Measurements from ENCODE around the gene CTDSPL2. TPM values are rescaled to one million over a fixed set of nuclear protein-coding genes. Genes with fewer than 3 reads are reported as not detected.
A peak's percentile ranks its signal among the peaks of the same experiment; 100 is the strongest.

Gene CTDSPL2
- total and polyA plus RNA-seq, 2 of the 8 experiments (the other 6 are each of a cell fraction or from before 2014, with no cell fraction given), result 25.2 to 64.7 TPM

DNA sequence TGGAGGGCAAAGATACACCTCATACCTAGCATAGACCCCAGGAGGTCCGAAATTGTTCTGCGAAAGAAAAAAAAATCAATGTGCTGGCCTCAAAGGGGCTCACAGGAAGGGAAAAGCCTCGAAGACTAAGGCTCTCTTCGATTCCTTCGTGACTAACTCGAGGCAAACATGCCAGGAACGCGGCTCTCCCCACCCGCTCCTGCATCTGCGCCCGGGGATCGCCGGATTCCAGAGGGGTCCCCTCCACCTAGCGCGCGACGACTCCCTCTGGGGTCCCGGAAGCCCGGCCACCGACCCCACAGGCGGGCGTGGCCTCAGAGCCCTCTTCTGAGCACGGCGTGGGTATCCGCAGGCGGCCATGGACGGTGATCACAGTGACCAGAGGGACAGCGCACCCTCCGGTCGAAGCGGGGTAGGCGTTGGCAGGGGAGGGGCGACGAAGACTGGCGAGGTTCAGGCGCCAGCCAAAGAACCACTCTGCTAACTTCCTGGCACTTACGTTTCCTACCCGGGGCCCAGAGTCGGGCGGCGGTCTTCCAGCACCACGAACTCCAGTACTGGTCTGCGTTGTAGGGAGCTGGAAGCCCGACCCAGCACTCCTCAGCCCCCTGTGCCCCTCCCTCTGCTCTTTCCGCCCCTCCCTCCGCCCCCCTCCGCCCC is 109.0 kb downstream of the CTDSPL2 start (continued):
- no peak for TF ChIP-seq CBX8 (IDR thresholded peaks at IDR 0.05; ENCODE audit: borderline replicate concordance, low read depth, low read length)
- no peak for TF ChIP-seq SIN3A (conservative IDR thresholded peaks at IDR 0.05 in 1 of 2, IDR thresholded peaks at IDR 0.05 in 1 of 2; ENCODE audit: low read depth in 1 of 2, low read length in 2 of 2)
- TF ChIP-seq POLR2AphosphoS5 (IDR thresholded peaks at IDR 0.05; ENCODE audit: low read depth, low read length), result peak; percentile 81
- no peak for TF ChIP-seq CHD1 (IDR thresholded peaks at IDR 0.05; ENCODE audit: low read depth, low read length)
- TF ChIP-seq GTF2F1 (IDR thresholded peaks at IDR 0.05; ENCODE audit: borderline replicate concordance, low read depth, low read length), result no peak
- TF ChIP-seq CREB1 (IDR thresholded peaks at IDR 0.05), result no peak
- peak; percentile 82 to 93; a peak in 2 of 3 replicates for TF ChIP-seq POLR2A (IDR thresholded peaks at IDR 0.05; ENCODE audit: control extremely low read depth in 1 of 2, low read depth in 2 of 2, low read length in 2 of 2)
- no peak for TF ChIP-seq RFX5 (IDR thresholded peaks at IDR 0.05; ENCODE audit: borderline replicate concordance, low read depth, low read length)
- TF ChIP-seq EZH2 (IDR thresholded peaks at IDR 0.05; ENCODE audit: low read depth, low read length, severe bottlenecking), result no peak
- no peak for TF ChIP-seq BRCA1 (IDR thresholded peaks at IDR 0.05; ENCODE audit: low read depth, low read length)
- TF ChIP-seq PHF8 (conservative IDR thresholded peaks at IDR 0.05; ENCODE audit: low read depth, low read length), result peak; percentile 67
- TF ChIP-seq, protein P1, sequence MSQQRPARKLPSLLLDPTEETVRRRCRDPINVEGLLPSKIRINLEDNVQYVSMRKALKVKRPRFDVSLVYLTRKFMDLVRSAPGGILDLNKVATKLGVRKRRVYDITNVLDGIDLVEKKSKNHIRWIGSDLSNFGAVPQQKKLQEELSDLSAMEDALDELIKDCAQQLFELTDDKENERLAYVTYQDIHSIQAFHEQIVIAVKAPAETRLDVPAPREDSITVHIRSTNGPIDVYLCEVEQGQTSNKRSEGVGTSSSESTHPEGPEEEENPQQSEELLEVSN (IDR thresholded peaks at IDR 0.05), result peak; percentile 59; the same call in 1 of the 2 replicates
- peak in 1 of 2 experiments; percentile 21; a peak in 2 of 4 replicates for TF ChIP-seq HDAC2 (IDR thresholded peaks at IDR 0.05; ENCODE audit: borderline replicate concordance in 1 of 2, low read depth in 2 of 2, low read length in 2 of 2)
- peak; percentile 91 for TF ChIP-seq KDM4A (IDR thresholded peaks at IDR 0.05; ENCODE audit: low read depth, low read length, severe bottlenecking)
- no peak for TF ChIP-seq MAFK (IDR thresholded peaks at IDR 0.05; ENCODE audit: low read depth, low read length)
- no peak for TF ChIP-seq TCF12 (IDR thresholded peaks at IDR 0.05; ENCODE audit: low read depth, low read length)
- no peak for TF ChIP-seq SUZ12 (IDR thresholded peaks at IDR 0.05; ENCODE audit: low read length)
- TF ChIP-seq GABPA (IDR thresholded peaks at IDR 0.05; ENCODE audit: borderline replicate concordance, insufficient read depth, low read length), result no peak
- no peak for TF ChIP-seq JUN (IDR thresholded peaks at IDR 0.05; ENCODE audit: low read depth, low read length)
- no peak for TF ChIP-seq NANOG (IDR thresholded peaks at IDR 0.05; ENCODE audit: insufficient read depth, low read depth, low read length, poor library complexity, severe bottlenecking)
- TF ChIP-seq POU5F1 (IDR thresholded peaks at IDR 0.05; ENCODE audit: low read depth, low read length), result no peak
- no peak for TF ChIP-seq EGR1 (IDR thresholded peaks at IDR 0.05; ENCODE audit: borderline replicate concordance, low read depth, low read length)
- no peak; the same call in 1 of the 2 replicates for TF ChIP-seq RBBP5 (IDR thresholded peaks at IDR 0.05; ENCODE audit: borderline replicate concordance, low read depth, low read length)
- no peak for TF ChIP-seq TEAD4 (IDR thresholded peaks at IDR 0.05; ENCODE audit: low read depth, low read length)
- TF ChIP-seq TBP (IDR thresholded peaks at IDR 0.05; ENCODE audit: low read depth, low read length), result no peak; the same call in 1 of the 2 replicates
